IMR-90 (cell line): Measurements from ENCODE around the gene CRB1.

ENCODE experiments used
- BHLHE40 ChIP-seq: fragments of 150-350 bp; IDR thresholded peaks from 2 replicates; pipeline ENCODE4 v1.6.1; 2016; ENCODE audit warnings: mild to moderate bottlenecking, low read depth, low read length
- CEBPB ChIP-seq: IDR thresholded peaks from 2 replicates; pipeline ENCODE4 v1.6.1; 2012; ENCODE audit warnings: low read depth, low read length, improper control_type of control experiment
- CTCF ChIP-seq: conservative IDR thresholded peaks from 2 replicates; pipeline ENCODE4 v1.5.1; 2012; ENCODE audit warnings: mild to moderate bottlenecking, low read depth, low read length, improper control_type of control experiment
- MAFK ChIP-seq: IDR thresholded peaks from 2 replicates; pipeline ENCODE4 v1.6.1; 2012; ENCODE audit warnings: low read depth, low read length, improper control_type of control experiment
- MAZ ChIP-seq: IDR thresholded peaks from 2 replicates; pipeline ENCODE4 v1.6.1; 2012; ENCODE audit warnings: low read depth, mild to moderate bottlenecking, low read length, improper control_type of control experiment, moderate library complexity, borderline replicate concordance
- POLR2A ChIP-seq: IDR thresholded peaks from 2 replicates; pipeline ENCODE4 v1.6.1; 2012; ENCODE audit warnings: mild to moderate bottlenecking, low read depth, low read length
- RAD21 ChIP-seq: IDR thresholded peaks from 2 replicates; pipeline ENCODE4 v1.6.1; 2012; ENCODE audit warnings: low read length, improper control_type of control experiment
- RFX5 ChIP-seq: IDR thresholded peaks from 2 replicates; pipeline ENCODE4 v1.8.0; 2012; ENCODE audit warnings: low read depth, mild to moderate bottlenecking, low read length, moderate library complexity

GRCh38 chr1:197313713-197314112, 45.7 kb downstream of the CRB1 start:
- TF ChIP-seq CTCF: no peak
- no peak for TF ChIP-seq BHLHE40
- no peak for TF ChIP-seq POLR2A
- no peak for TF ChIP-seq MAFK
- TF ChIP-seq RAD21: no peak
- TF ChIP-seq RFX5: no peak
- TF ChIP-seq MAZ: no peak
- no peak for TF ChIP-seq CEBPB
